Brain microvascular endothelial cell (primary cell): Measurements from ENCODE around the gene MISP3.

Source experiments
- DNase-seq: peaks from one replicate; pipeline ENCODE4 v3.0.0-alpha.2; 2020
- H3K27ac ChIP-seq: fragments of 250-450 bp; sonication (Bioruptor Pico); 2 replicates; pipeline ENCODE4 v1.5.1; 2020; ENCODE audit warnings: mild to moderate bottlenecking, moderate library complexity
- H3K27me3 ChIP-seq: fragments of 250-450 bp; sonication (Bioruptor Pico); replicated peaks from 2 replicates; pipeline ENCODE4 v1.5.1; 2020; ENCODE audit warnings: mild to moderate bottlenecking
- H3K36me3 ChIP-seq: fragments of 250-450 bp; sonication (Bioruptor Pico); replicated peaks from 2 replicates; pipeline ENCODE4 v1.5.1; 2020; ENCODE audit warnings: mild to moderate bottlenecking
- H3K4me3 ChIP-seq: 2 replicates; pipeline ENCODE4 v1.5.1; 2011; ENCODE audit warnings: low read depth, mild to moderate bottlenecking, control low read depth, low read length, moderate library complexity
- in situ Hi-C: cut with HindIII; loops from 2 replicates; pipeline ENCODE4 v1.10.0; 2017; ENCODE audit warnings: low sequenced_read_pairs, low pct_ligation_motif_present
- TF ChIP-seq, protein P1 (sequence below): IDR thresholded peaks from 2 replicates; pipeline ENCODE4 v1.5.1; 2011; ENCODE audit warnings: low read depth, mild to moderate bottlenecking, moderate library complexity, low read length, control low read depth, inconsistent platforms; ENCODE audit errors: missing control alignments

Gene MISP3

DNA sequence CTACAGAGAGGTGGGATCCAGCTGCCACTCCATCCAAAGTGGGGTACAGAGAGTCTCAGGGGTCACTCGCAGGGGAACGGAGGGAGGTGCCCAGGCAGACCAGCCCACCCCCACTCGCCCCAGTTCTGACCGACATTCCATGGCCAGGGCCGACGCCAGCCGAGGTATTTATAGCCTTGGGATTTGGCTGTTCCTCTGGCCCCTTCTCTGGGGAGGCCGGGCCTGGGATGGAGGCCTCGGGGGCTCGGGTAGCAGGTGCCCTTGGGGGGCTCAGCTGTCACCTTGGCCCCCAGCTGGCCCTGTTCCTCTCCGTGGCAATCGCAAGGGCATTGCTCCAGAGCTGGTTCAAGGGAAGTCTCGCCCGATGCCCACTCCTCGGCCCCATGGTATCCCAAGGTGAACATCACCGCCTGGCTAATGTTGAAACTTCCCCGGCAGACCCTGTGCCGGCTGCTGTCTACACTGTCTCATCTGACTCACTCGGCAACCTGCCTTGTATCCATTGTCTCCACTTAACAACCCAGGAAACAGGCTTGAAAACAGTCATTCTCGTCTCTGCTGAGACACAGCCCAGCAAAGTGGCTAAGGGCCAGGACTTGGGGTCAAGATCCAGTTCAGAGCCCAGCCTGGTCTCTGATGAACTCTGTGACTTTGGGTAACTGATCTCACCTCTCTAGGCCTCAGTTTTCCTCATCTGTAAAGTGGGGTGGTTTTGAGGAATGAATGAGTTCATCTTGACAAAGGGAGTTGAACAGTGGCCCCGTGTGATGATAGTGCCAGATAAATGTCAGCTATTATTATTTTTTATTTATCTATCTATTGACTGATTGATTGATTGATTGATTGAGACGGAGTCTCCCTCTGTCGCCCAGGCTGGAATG, 35.2 kb downstream of the MISP3 start:
- Histone ChIP-seq H3K27ac (peak overlapping the region; percentile 25), H3K36me3 (peaks cover 17% of the 10 kb centered on the region), H3K27me3 (no peaks in the 10 kb centered on the region), H3K4me3 (no peak overlapping the region)
- peak; percentile 73 for DNase-seq
- TF ChIP-seq, protein P1, sequence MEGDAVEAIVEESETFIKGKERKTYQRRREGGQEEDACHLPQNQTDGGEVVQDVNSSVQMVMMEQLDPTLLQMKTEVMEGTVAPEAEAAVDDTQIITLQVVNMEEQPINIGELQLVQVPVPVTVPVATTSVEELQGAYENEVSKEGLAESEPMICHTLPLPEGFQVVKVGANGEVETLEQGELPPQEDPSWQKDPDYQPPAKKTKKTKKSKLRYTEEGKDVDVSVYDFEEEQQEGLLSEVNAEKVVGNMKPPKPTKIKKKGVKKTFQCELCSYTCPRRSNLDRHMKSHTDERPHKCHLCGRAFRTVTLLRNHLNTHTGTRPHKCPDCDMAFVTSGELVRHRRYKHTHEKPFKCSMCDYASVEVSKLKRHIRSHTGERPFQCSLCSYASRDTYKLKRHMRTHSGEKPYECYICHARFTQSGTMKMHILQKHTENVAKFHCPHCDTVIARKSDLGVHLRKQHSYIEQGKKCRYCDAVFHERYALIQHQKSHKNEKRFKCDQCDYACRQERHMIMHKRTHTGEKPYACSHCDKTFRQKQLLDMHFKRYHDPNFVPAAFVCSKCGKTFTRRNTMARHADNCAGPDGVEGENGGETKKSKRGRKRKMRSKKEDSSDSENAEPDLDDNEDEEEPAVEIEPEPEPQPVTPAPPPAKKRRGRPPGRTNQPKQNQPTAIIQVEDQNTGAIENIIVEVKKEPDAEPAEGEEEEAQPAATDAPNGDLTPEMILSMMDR: no peak
- in situ Hi-C loops: no loop called here

DNA sequence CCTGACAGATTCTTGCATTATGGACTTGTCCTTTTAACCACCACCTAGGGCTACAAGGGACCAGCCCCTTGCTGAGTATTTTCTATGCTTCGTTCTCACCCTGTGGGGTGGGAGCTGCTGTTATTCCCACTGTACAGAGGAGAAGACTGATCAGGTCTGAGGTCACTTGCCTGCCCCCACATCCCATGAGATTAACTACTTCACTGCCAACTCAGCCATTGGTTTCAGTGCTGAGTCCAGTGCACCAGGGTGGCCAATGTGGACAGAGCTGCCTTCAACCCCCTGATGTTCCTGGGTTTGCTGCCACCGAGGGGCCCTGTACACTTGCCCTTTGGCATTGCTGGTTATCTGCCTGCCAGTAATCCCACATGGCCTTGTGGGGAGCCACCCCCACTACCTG, 38.1 kb downstream of the MISP3 start:
- in situ Hi-C loops: no loop called here

DNA sequence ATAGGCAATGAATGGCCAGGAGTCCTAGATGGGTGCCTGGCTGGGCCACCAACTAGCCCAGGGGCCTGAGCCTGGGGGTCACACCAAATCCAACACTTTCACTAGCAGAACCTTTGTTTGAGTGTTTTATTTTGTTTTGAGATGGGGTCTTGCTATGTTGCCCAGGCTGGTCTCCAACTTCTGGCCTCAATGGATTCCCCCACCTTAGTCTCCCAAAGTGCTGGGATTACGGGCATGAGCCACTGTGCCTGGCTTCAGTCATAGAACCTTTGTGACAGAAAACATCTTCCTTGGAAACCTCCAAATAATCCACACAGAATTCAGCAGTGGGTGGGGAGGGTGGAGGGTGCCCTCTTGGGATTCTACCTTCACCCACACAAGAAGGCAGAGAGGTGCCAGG, 38.9 kb downstream of the MISP3 start:
- H3K27ac ChIP-seq: no peak overlapping the region
- DNase-seq: no peak
- TF ChIP-seq, protein P1: no peak
- H3K36me3 ChIP-seq: peaks cover 2% of the 10 kb centered on the region
- in situ Hi-C loops: no loop called here
- no peaks in the 10 kb centered on the region for H3K27me3 ChIP-seq
- no peak overlapping the region for H3K4me3 ChIP-seq

More for the DNA sequence above, 38.1 kb downstream of the MISP3 start:
- TF ChIP-seq, protein P1: no peak
- no peak overlapping the region for H3K4me3 ChIP-seq
- no peak for DNase-seq
- H3K27ac ChIP-seq: no peak overlapping the region
- H3K36me3 ChIP-seq: peaks cover 10% of the 10 kb centered on the region
- no peaks in the 10 kb centered on the region for H3K27me3 ChIP-seq

DNA sequence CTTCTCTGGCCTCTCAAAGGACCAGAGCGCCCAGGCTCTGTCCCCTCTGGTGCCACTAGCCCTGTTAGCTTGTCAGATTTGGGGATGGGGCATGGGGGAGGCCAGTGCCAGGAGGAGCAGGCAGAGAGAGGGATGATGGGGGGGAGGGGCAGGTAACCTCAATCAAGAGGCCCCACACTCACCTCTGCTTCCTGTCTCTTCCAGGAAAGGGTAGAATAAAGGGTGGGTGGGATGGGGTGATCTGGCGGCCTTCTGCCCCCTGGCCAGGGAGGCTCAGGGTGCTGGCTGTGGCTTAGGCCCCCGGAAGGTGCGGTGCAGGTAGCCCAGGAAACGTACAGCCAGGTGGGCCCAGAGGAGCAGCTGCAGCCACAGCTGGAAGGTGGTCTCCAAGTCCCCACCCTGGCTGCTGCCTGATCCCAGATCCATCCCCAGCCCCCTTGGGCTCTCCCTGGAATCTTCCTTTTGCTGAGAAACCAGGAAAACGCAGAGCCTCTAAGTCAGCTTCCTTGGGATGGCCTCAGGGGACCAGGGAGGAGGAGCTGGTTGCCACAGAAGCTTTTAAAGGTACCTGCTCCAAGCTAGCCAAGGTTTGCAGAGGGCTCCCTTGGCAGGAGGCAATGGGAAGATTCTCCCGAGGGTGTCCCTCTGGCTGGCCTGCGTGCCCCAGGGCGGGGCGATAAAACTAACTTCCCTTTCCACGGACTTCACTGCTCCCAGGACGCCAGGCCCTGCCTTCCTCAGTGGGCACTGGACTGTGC, 39.6 kb downstream of the MISP3 start:
- no peak for DNase-seq
- TF ChIP-seq, protein P1: no peak
- no peak overlapping the region for H3K4me3 ChIP-seq
- no peak overlapping the region for H3K27ac ChIP-seq
- no peaks in the 10 kb centered on the region for H3K27me3 ChIP-seq
- H3K36me3 ChIP-seq: no peaks in the 10 kb centered on the region
- in situ Hi-C loops: no loop called here

DNA sequence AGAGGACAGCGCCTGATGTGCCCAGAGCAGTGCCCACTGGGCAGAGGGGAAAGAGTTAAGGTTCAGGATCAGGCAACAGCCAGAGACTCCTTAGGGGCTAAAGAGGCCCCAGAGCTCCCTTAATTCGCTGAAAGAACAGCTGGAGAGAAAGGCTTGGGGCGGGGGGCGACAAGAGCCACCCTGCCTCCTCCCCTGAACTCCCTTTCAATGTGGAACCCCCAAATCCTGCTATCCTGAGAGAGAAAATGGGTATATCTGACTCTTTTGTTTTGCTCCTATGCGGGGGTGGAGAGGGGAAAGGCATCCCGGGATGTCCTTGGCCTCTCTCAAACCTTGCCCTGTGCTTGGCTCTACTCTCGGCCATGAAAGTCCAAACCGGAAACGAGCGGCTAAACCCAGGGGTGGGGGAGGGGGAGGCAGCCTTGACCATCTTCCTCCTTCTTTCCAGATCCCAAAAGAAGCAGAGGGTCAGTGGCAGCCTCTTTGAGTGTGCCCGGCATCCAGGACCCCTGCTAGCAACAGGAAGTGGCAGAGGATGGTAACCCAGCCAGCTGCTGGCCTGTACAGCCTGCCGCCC, 40.3 kb downstream of the MISP3 start:
- Histone ChIP-seq H3K27ac (no peak overlapping the region), H3K27me3 (no peaks in the 10 kb centered on the region), H3K4me3 (no peak overlapping the region), H3K36me3 (no peaks in the 10 kb centered on the region)
- in situ Hi-C loops: no loop called here
- TF ChIP-seq, protein P1: no peak
- DNase-seq: no peak
